Left forelimb (tissue), 1 donor: ENCODE data around the gene KIAA0753.
"Not testable (repeated sequence)": the region's sequence is repeated elsewhere in the genome, so short reads cannot be mapped to it uniquely, and the experiment has no call there.

Experiments used
- DNase-seq: peaks from one replicate; pipeline ENCODE4 v3.0.0-alpha.2; 2018; ENCODE audit warnings: low spot score

The KIAA0753 gene

GRCh38 chr17:6596941-6597340, 43.6 kb downstream of the KIAA0753 start:
- DNase-seq: no peak

DNA sequence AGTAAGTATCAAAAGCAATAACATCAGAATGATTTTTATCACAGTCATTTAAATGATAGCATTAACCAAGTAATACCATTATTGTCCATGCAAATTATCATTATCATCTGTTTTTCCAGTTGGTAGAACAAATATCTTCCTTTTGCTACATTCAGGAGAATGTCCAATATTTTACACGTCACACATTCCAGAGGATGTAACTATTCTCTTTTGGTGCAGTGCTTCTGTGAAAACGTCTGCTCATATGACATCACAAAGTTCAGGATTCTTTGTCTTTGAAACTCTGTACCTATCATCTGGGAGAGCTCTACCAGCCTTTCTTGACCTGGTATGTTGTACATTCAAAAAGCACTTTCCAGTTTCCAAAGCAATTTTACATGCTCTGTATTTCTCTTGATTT, 44.0 kb downstream of the KIAA0753 start:
- no peak for DNase-seq

DNA sequence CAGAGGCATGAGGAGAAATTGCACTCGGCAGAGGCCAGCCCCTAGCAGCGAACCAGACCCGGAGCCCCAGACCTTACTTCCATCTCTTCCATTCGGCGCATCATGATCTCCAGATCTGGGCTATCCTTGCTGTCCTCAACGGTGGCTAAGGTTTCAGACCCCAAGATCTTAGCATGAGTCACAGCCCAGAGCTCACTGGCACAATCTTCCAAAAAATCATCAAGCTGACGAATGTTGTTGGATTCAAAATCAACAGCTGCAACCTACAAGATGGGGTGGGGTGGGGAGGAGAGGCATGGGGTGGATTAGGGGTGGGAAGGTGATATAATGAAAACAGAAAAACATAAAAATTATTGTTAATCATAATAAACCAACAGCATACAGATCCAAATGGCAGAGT, 44.4 kb downstream of the KIAA0753 start:
- no peak for DNase-seq

- not testable (repeated sequence) for DNase-seq
Measured at GRCh38 chr17:6593371-6593770, 47.1 kb downstream of the KIAA0753 start.

GRCh38 chr17:6592173-6592572, 48.3 kb downstream of the KIAA0753 start:
- no peak for DNase-seq

- no peak for DNase-seq
Measured at GRCh38 chr17:6591599-6592158, 48.8 kb downstream of the KIAA0753 start.

DNA sequence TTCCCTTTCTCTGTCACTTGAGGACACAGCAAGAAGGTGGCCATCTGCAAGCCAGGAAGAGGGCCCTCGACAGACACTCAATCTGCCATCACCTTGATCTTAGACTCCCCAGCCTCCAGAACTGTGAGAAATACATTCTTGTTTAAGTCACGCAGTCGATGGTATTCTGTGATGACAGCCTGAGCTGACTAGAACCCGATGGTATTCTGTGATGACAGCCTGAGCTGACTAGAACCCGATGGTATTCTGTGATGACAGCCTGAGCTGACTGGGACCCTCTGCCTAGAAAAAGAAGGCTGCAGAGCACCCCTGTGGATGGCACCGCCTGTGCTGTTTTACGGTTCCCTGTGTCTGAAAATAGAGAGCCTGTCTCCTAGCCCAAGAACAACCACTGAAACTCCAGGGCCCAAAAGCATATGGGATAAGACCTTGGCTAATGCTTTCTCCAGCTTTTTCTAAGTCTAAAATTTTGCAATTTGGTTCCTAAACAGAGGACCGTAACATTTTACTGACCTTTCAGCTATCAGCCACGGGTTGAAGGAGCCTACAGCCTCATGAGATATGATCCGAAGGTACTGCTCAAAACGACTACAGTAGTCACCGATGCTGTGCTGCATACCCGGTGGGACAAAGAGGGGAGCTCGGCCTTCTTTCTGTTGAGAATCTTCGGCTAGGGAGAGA, 51.1 kb downstream of the KIAA0753 start:
- DNase-seq: no peak

DNA sequence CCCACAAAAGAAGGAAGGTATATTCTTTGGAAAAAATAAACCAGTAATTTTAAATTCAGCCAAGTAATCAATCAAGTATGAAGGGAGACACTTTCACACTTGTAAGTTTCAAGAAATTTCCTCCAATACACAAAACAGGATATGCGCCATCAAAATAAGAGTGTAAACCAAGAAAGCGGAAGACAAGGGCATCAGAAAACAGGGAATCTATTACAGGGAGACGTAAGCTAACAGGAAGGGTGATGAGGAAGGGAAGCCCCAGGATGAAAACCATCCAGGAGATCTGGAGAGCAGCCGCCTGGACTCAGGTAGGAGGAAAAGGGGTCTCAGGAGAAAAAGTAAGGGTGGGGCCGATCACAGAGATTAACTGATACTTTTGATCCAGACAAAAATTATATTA, 52.3 kb downstream of the KIAA0753 start:
- DNase-seq: no peak

DNA sequence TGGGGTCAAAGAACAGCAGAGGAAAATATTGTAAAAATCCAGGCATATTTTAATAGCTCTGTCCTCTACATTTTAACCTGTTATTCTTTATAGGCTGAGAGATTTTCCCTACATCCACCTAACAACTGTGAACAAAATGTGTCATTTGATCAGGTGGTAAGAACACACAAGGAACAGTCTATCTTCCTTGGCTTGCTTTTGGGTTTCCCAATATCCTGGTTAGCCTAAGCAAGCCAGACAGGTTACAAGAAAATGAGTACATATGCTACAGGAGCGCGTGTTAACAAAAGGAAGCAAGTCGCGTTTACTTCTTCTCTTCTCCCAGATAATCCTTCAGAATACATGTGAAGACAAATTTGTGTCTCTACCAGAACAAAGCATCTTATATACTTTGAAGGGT, 53.2 kb downstream of the KIAA0753 start:
- DNase-seq: no peak

- no peak for DNase-seq
Measured at GRCh38 chr17:6583411-6583810, 57.1 kb downstream of the KIAA0753 start.

- no peak for DNase-seq
Measured at GRCh38 chr17:6580625-6581024, 59.9 kb downstream of the KIAA0753 start.

DNA sequence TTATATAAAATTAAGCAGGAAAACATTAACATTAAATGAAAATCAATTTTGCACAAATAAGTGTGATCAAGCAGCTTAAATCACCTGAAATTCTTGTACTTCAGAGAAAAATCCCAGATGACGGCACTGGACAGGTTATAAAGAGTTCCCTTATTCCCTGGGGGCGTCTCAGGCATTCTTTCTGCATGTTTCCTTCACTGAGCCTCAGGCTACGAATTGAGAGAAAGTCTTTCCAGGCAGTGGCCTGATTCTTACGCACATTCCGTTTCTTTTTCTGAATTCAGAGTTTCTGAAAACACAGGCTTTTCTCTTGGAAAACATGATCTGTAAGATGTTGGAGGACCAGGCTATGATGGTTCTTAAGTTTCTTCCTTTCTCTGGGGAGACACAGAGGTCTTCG, 62.0 kb downstream of the KIAA0753 start:
- DNase-seq: no peak

DNA sequence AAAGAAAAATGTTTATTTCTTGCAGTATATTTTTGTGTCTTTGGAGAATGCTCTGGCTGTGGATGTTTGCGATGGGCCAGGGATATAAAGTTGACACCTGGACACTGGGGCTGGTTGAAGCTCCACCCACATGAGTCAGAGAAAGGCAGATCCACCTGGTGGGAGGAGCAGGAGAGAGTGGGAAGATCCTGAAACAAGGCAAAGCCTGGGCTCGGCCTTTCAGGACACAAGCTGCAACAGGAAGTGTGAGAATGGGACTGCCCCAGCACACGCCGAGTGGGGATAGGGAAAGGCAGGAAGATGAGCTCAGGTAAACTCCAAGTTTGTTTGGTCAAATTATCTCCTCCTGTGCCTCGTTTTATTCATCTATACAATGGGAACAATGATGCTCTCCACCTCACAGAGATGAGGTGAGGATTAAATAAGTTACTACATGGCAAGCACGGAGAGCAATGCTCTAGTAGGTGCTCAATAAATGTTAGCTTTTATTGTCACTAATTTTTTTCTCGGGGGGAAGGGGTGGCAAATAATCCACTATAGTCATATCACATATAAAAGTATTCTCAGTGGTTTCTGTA, 62.7 kb downstream of the KIAA0753 start:
- no peak for DNase-seq

DNA sequence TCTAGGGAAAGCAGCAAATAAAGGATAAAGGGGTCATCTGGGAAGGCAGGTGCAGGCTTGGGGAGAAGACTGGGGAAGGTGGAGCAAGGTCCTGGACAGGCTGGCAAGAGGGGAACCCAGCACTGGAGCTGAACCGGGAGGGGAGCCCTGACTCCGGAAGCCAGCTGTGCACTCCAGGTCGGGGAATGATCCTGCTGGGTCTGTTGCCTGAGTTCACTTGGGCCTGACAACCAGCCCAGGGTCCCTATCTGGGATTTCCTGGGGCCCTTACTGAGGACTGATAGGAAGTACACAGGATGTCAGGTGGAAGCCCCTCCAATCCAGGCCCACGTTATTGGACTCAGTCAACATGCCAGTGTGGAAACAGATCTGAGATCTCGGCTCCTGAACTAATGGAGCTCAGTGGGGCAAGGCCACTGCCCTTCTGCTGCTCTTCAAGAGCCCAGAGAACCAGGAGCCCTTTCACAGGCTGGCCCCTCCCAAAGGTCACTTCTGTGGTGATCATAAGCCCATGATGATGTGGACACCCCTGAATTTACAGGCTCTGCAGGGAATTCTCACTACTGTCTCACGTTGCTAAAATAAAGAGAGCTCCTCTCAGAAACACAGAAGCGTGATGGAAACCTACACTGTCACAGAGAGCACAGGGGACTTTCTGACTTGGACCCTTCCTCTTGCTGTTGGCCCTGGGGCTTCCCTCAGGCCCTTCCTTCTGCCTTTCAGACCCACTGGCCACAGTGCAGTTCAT, 64.3 kb downstream of the KIAA0753 start:
- no peak for DNase-seq

DNA sequence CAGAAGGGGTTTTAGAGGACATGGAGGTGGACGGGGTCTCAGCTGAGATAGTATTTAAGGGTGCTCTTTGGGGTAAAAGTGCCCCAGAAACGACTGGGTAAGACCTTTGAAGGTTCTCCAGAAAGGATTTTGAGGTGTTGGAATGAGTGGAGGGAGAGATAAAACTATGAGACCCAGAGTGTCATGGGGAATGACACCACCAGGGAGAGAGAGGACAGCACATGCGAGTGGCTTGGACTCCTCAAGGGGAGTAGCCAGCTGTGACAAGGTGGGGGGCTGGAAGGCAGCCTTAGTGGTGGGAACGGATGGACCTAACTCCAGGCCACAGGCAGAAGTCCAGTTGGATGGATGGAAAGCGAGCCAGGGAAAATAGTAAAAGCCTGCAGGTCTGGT, 64.9 kb downstream of the KIAA0753 start:
- DNase-seq: no peak

GRCh38 chr17:6574687-6575595, 65.6 kb downstream of the KIAA0753 start:
- DNase-seq: no peak

DNA sequence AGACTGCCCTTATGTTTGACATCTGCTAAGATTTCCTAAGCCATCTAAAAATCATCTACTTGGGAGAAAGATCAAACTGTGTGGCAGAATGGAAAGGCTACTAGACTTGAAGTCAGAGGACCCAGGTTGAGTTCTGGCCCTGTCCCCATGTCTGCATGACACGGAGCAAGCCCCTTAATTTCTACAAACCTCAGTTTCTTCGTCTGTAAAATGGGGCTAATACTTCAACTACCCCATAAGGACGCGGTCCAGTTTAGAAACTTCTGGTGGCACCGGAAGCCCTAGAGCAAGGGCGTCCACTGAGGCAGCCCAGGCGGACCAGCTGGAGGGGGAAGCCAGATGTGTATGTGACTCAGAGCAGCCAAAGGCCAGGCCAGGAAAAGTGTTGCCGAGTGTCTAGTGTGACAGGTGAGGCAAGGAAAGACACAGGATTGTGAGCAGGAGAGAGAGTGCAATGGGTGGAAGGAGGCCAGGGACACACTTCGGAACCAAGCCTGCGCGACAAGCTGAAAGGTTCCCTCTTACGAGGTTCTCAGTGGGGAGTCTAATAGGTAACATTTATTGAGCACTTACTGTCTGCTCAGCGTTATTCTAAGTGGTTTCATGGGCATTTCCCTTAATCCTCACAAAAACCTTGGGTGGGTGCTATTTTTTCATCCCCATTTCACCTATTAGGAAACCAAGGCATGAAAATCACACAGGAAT, 66.4 kb downstream of the KIAA0753 start:
- DNase-seq: no peak

DNA sequence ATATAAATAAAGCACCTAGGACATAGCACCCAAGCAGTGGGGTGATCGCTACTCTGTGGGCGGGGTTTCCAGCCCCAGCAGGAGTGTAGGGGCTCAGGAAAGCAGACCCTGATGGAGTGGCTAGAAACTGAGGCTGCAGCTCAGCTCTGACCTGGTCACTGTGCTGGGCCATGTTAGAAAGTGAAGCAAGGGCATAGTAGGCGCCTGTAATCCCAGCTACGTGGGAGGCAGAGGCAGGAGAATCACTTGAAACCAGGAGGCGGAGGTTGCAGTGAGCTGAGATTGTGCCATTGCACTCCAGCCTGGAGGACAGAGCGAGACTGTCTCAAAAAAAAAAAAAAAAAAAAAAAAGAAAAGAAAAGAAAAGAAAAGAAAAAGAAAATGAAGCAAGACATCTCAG, 67.0 kb downstream of the KIAA0753 start:
- not testable (repeated sequence) for DNase-seq

- DNase-seq: peak; percentile 63
Measured at GRCh38 chr17:6572972-6573370, 67.5 kb downstream of the KIAA0753 start.

DNA sequence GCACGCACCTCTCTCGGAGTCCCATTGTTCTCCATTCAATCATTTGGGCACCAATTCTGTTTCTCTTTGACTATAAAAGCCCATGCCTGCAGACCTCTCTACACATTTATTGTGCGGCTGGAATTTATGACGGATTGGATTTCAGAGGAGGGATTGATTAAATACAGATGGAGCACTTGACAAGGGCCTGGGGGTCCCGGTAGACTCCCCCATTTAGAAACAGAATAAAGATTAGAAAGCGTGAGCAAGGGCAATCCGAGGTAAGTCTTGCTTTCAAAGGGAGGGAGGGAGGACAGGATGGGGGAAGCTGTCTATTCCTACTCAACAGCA, 69.1 kb downstream of the KIAA0753 start:
- DNase-seq: no peak

- DNase-seq: no peak
Measured at GRCh38 chr17:6570731-6571451, 69.6 kb downstream of the KIAA0753 start.
